Mucosa of descending colon (tissue), 3 donors: ENCODE data around the gene DEDD. TPM values are rescaled to one million over a fixed set of nuclear protein-coding genes. Genes with fewer than 3 reads are reported as not detected.

ENCODE experiments used
- ATAC-seq: fragments of 200-7000 bp; cut with Tn5 transposase; one replicate; pipeline ENCODE4 v1.9.1; 2020; ENCODE audit warnings: mild to moderate bottlenecking, moderate library complexity
- DNase-seq, 3 donors: peaks; one replicate each; pipeline ENCODE4 v3.0.0-alpha.2; 2020
- H3K36me3 ChIP-seq: fragments of 200-600 bp; one replicate; pipeline ENCODE4 v1.8.0; 2021; ENCODE audit warnings: low read depth, mild to moderate bottlenecking
- H3K4me1 ChIP-seq: fragments of 200-600 bp; one replicate; pipeline ENCODE4 v1.8.0; 2021; ENCODE audit warnings: low read depth, mild to moderate bottlenecking
- H3K4me3 ChIP-seq: fragments of 200-600 bp; one replicate; pipeline ENCODE4 v1.8.0; 2021; ENCODE audit warnings: mild to moderate bottlenecking
- H3K9me3 ChIP-seq: fragments of 200-600 bp; one replicate; pipeline ENCODE4 v1.8.0; 2021; ENCODE audit warnings: mild to moderate bottlenecking
- intact Hi-C, 2 donors: fragments of 100-400 bp; cut with DNase I in 1 of 2; cut with micrococcal nuclease in 1 of 2; formaldehyde crosslinking; loops; one replicate each; pipeline versions ENCODE4 v1.11.0 to v1.11.1; 2022; cut with DNase I, micrococcal nuclease
- total RNA-seq, 3 donors: library from RNA; stranded (reverse); fragmentation: NEBNext Ultra II Directional in 2 of 3; extraction: Animal tissue kit (Norgen Biotek cat#: 25700) in 2 of 3; gene quantifications; one replicate each; pipeline versions ENCODE4 v1.2.1 to v1.2.4, GENCODE V29; 2021 to 2023
- TF ChIP-seq, protein P1 (sequence below): fragments of 200-600 bp; IDR thresholded peaks from one replicate; pipeline ENCODE4 v1.8.0; 2022; ENCODE audit warnings: antibody characterized with exemption, mild to moderate bottlenecking
- donor health status: DM: no; HTN: no; CAD: no; lungs with moderate emphysema.
- donor health status: DM: no; HTN: no; CAD: no.
- donor health status: DM: no; HTN: yes; CAD: no.

Gene DEDD
- total RNA-seq, 3 donors from 2014 or later: 33.3 to 43.0 (median 37.2) TPM

DNA sequence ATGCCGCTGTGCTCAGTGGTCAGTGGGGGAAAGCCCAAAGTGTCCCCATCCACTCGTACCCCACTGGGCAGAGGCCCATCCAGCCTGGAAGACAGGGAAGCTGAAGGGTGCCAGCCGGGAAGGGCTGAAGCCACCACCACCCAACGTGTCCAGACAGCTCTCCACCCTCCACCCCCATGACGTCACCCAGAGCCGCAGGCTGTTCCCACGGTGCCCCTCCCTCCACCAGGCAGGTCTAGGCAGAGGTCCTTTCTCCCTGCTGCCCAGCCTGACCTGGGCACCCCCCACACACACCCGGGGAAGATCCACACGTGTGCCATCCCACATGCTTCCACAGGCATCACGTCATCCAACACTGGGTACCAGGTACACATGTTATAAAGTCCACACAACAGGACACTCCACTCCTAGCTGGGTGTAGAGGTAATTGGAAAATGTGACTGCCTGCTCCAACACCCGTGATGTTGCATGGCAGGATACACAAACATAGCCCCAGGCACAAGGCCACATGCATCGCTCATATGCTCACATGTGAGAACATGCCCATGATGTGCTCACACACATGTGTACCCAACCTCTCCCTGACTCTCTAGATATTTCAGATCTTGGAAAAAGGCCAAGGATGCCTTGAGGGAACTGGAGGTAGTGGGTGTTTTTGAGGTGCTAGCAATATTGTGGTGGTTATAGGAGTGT lies 57.6 kb downstream of the DEDD start:
- TF ChIP-seq, protein P1, sequence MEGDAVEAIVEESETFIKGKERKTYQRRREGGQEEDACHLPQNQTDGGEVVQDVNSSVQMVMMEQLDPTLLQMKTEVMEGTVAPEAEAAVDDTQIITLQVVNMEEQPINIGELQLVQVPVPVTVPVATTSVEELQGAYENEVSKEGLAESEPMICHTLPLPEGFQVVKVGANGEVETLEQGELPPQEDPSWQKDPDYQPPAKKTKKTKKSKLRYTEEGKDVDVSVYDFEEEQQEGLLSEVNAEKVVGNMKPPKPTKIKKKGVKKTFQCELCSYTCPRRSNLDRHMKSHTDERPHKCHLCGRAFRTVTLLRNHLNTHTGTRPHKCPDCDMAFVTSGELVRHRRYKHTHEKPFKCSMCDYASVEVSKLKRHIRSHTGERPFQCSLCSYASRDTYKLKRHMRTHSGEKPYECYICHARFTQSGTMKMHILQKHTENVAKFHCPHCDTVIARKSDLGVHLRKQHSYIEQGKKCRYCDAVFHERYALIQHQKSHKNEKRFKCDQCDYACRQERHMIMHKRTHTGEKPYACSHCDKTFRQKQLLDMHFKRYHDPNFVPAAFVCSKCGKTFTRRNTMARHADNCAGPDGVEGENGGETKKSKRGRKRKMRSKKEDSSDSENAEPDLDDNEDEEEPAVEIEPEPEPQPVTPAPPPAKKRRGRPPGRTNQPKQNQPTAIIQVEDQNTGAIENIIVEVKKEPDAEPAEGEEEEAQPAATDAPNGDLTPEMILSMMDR: no peak
- Histone ChIP-seq H3K4me3 (no peak overlapping the region), H3K36me3 (no peaks in the 10 kb centered on the region), H3K9me3 (no peaks in the 10 kb centered on the region), H3K4me1 (no peaks in the 10 kb centered on the region)
- ATAC-seq: no peak
- intact Hi-C loops: no loop called here
- DNase-seq: no peak

DNA sequence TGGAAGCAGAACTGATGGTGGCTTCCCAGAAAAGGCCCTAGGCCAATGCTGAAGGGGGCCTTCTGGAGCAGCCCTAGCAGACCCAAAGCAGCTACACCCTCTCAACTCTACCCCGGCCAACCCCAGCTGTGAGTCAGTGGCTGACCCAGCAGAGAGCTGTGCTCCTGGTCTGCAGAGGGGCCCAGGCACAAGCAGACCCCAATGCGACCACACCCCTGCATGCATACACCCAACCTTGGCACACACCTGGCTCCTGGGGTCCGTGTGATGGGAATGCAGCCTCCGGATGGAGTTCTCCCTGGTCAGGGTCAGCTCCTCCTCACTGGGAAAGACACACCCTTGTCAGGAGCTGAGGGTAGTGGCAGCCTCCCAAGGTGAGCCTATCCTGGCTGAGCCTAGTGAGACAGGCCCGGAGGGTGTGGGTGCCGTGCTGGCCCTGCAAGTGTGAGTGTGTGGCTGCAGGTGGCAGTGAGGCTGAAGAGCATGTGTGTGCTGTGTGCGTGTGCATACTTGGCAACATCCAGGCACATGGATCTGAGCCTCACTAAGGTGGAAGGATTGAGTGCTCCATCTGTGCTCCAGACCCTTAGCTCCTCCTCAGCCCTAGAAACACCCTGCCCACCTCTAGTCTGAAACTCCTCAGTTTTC lies 58.9 kb downstream of the DEDD start:
- intact Hi-C loops: no loop called here
- TF ChIP-seq, protein P1: no peak
- Histone ChIP-seq H3K36me3 (no peaks in the 10 kb centered on the region), H3K4me1 (no peaks in the 10 kb centered on the region), H3K4me3 (no peak overlapping the region), H3K9me3 (no peaks in the 10 kb centered on the region)
- DNase-seq: peak in 2 of 3 donors; percentile 62 to 77
- peak; percentile 77 for ATAC-seq

DNA sequence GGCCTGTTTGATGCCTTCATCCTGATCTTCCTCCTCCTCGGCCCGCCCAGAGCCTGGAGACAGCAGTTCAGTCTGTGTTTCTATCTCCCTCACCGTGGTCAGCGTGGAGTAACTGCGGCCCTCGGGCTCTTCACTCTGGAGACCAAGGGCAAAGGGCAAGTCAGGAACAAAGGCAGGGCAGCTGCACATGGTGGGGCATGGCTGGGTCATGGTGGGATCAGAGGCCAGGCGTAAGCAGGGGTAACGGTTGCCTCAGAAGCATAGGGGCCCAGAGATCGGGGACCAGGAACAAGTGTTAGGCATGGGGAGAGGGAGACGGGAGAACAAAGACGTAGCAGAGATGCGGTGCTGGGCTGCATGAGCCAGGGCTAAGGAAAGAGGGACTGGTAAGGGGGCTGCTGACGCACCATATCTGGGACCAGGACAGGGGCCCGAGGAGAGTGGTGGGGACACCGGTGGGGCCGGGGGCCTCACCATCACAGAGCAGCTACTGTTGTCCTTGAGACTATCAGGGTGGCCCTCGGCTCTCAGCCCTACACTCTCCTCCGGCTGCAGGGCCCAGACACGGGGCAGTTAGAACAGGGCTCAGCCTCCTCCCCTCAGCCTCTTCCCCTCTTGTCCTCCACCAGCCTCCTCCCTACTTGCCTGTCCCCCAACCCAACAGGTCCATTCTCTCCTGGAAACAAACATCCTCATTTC lies 59.6 kb downstream of the DEDD start:
- no peaks in the 10 kb centered on the region for H3K9me3 ChIP-seq
- ATAC-seq (no peak), DNase-seq (no peak)
- H3K4me1 ChIP-seq: no peaks in the 10 kb centered on the region
- no peak overlapping the region for H3K4me3 ChIP-seq
- H3K36me3 ChIP-seq: no peaks in the 10 kb centered on the region
- intact Hi-C loops: no loop called here
- TF ChIP-seq, protein P1: no peak

DNA sequence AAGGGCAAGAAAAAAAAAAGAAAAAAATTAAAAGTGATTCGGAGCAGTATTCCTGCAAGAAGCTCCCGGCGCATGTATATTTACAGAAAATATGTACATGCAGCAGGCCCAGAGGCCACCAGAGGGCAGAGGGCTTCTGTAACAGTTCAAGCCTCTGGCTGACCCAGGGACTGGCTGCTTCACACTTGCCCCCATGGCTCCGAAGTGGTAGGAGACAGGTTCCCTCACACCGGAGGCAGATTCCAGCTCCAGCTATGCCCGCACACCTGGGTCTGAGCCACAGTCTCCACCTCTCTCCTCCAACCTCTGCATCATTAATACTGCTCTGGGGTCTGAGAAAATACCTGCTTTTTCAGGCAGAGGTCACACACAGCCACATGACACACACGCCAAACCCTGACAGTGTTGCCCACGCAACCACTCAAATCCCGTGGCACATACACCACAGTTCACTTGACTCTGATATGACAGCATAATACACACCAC lies 60.5 kb downstream of the DEDD start:
- Histone ChIP-seq H3K4me3 (no peak overlapping the region), H3K9me3 (no peaks in the 10 kb centered on the region), H3K36me3 (no peaks in the 10 kb centered on the region), H3K4me1 (no peaks in the 10 kb centered on the region)
- TF ChIP-seq, protein P1: peak; percentile 21
- DNase-seq (peak; percentile 64 to 80 (median 67)), ATAC-seq (peak; percentile 28)
- intact Hi-C loops: no loop called here

Other genes with a start within 250 kb of the DEDD start
- gene ITLN1, start 247.5 kb downstream of the DEDD start, total RNA-seq: 100 to 1,000 TPM; 103 to 254 (median 221) TPM
- not detected for gene ITLN2, start 177.9 kb downstream of the DEDD start, total RNA-seq
- 100 to 1,000 TPM in 2 of 3 donors, 10 to 100 TPM in 1; 84.0 to 222 (median 157) TPM for gene F11R, start 111.5 kb downstream of the DEDD start, total RNA-seq
- 100 to 1,000 TPM in 1 of 3 donors, 10 to 100 TPM in 2; 48.9 to 105 (median 80.1) TPM for gene TSTD1, start 93.7 kb downstream of the DEDD start, total RNA-seq
- gene USF1, start 86.7 kb downstream of the DEDD start, total RNA-seq: 10 to 100 TPM; 66.8 to 80.5 (median 71.7) TPM
- gene ARHGAP30, start 62.8 kb downstream of the DEDD start, total RNA-seq: 1 to 10 TPM; 3.8 to 9.0 (median 8.1) TPM
- gene NECTIN4, start 43.1 kb downstream of the DEDD start, total RNA-seq: 1 to 10 TPM; 1.6 to 5.4 (median 4.6) TPM
- gene KLHDC9, start 34.3 kb downstream of the DEDD start, total RNA-seq: 10 to 100 TPM in 1 of 3 donors, 1 to 10 TPM in 2; 9.5 to 10.7 (median 9.7) TPM
- 10 to 100 TPM; 20.7 to 40.2 (median 29.4) TPM for gene PFDN2, start 14.6 kb downstream of the DEDD start, total RNA-seq
- 10 to 100 TPM; 56.7 to 79.7 (median 62.8) TPM for gene NIT1, start 14.6 kb downstream of the DEDD start, total RNA-seq
- gene UFC1, start 21.3 kb upstream of the DEDD start, total RNA-seq: 100 to 1,000 TPM in 1 of 3 donors, 10 to 100 TPM in 2; 88.6 to 114 (median 90.6) TPM
- gene USP21, start 26.8 kb upstream of the DEDD start, total RNA-seq: 10 to 100 TPM; 20.1 to 35.4 (median 29.5) TPM
- gene PPOX, start 33.8 kb upstream of the DEDD start, total RNA-seq: 10 to 100 TPM; 15.0 to 21.9 (median 16.3) TPM
- 10 to 100 TPM; 25.1 to 35.9 (median 33.3) TPM for gene B4GALT3, start 44.8 kb upstream of the DEDD start, total RNA-seq
- 1 to 10 TPM in 2 of 3 donors, under 1 TPM in 1; 0.96 to 7.2 (median 3.8) TPM for gene ADAMTS4, start 66.4 kb upstream of the DEDD start, total RNA-seq
- gene NDUFS2, start 69.7 kb upstream of the DEDD start, total RNA-seq: 100 to 1,000 TPM; 119 to 159 (median 154) TPM
- 10 to 100 TPM in 2 of 3 donors, 1 to 10 TPM in 1; 5.8 to 43.9 (median 27.1) TPM for gene FCER1G, start 82.6 kb upstream of the DEDD start, total RNA-seq
- not detected for gene APOA2, start 91.0 kb upstream of the DEDD start, total RNA-seq
- 10 to 100 TPM; 17.2 to 24.5 (median 23.5) TPM for gene TOMM40L, start 93.4 kb upstream of the DEDD start, total RNA-seq
- gene NR1I3, start 105.5 kb upstream of the DEDD start, total RNA-seq: not detected
- 10 to 100 TPM in 1 of 3 donors, 1 to 10 TPM in 1, under 1 TPM in 1; 0.41 to 12.2 (median 1.6) TPM for gene PCP4L1, start 126.1 kb upstream of the DEDD start, total RNA-seq
- gene MPZ, start 177.3 kb upstream of the DEDD start, total RNA-seq: 10 to 100 TPM in 1 of 3 donors, 1 to 10 TPM in 2; 2.1 to 12.2 (median 3.2) TPM
- gene SDHC, start 181.7 kb upstream of the DEDD start, total RNA-seq: 100 to 1,000 TPM; 194 to 244 (median 244) TPM
- not detected for gene CFAP126, start 235.2 kb upstream of the DEDD start, total RNA-seq